Measurements from ENCODE around the gene CES5A. TPM values are rescaled to one million over a fixed set of nuclear protein-coding genes. Genes with fewer than 3 reads are reported as not detected.

CES5A gene
- total and polyA plus RNA-seq, 2 of the 8 experiments (the other 6 are each of a cell fraction or from before 2014, with no cell fraction given) = not detected

DNA sequence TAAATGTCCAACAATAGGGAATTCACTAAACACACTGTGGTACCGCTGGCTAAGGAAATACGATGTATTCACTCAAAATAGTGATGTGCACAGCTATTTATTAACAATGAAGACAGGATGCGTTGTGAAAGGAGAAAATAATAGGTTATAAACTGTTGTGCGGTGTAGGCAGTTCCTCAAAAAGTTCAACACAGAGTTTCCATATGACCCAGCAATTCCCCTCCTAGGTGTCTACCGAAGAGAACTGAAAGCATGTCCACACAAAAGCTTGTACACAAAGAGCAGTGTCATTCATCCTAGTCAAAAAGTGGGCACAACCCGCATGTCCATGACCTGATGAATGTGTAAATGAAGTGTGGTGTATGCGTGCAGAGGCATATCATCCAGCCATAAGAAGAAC is 41.1 kb downstream of the CES5A start (continued):
- TF ChIP-seq TEAD4 (IDR thresholded peaks at IDR 0.05; ENCODE audit: low read depth, low read length) = no peak
- no peak for TF ChIP-seq PHF8 (conservative IDR thresholded peaks at IDR 0.05; ENCODE audit: low read depth, low read length)
- TF ChIP-seq SAP30 (IDR thresholded peaks at IDR 0.05; ENCODE audit: insufficient read depth, insufficient replicate concordance, low read length) = no peak
- TF ChIP-seq HDAC2 (IDR thresholded peaks at IDR 0.05; ENCODE audit: borderline replicate concordance in 1 of 2, low read depth in 2 of 2, low read length in 2 of 2) = no peak

Measured in H1 (cell line).